Peyer's patch (tissue), 4 donors: ENCODE data around the gene POMT1.

ENCODE experiments used
- CTCF ChIP-seq, 6 experiments: fragments of 450-650 bp in 4 of 6; fragments of 200-600 bp in 2 of 6; sonication (generic) in 1 of 6; IDR thresholded peaks; one replicate each; pipeline ENCODE4 v1.5.1; 2017 to 2019; ENCODE audit warnings: antibody characterized with exemption in 6 of 6, mild to moderate bottlenecking in 3 of 6, moderate library complexity in 1 of 6
- POLR2A ChIP-seq, 2 donors: fragments of 450-650 bp; IDR thresholded peaks; one replicate each; pipeline ENCODE4 v1.5.1; 2017; ENCODE audit warnings: antibody characterized with exemption in 2 of 2, mild to moderate bottlenecking in 2 of 2, moderate library complexity in 2 of 2

- no peak for TF ChIP-seq POLR2A (IDR thresholded peaks at IDR 0.05)
- no peak for TF ChIP-seq CTCF (IDR thresholded peaks at IDR 0.05)
These were observed 10.6 kb upstream of the POMT1 start for GRCh38 chr9:131492070-131492469.
